Pancreas (tissue), 10 donors: ENCODE results near the gene KRTAP2-3. TPM values are rescaled to one million over a fixed set of nuclear protein-coding genes. Genes with fewer than 3 reads are reported as not detected.

ENCODE experiments used
- ATAC-seq, 4 donors: fragments of 200-7000 bp; cut with Tn5 transposase; one replicate each; pipeline versions ENCODE4 v1.8.0 to v1.9.1; 2020; ENCODE audit warnings: mild to moderate bottlenecking in 4 of 4, moderate library complexity in 4 of 4
- DNase-seq, 6 donors: peaks; one replicate each; pipeline ENCODE4 v3.0.0-alpha.2; 2020
- FAIRE-seq: peaks from 2 replicates; lab custom pipeline; 2012; peaks lifted over from hg19 to GRCh38; lab: Jason Lieb, UNC
- H3K27ac ChIP-seq, 4 donors: fragments of 200-600 bp; sonication (generic); 1 replicate in 3 of 4; 2 replicates in 1 of 4; pipeline versions ENCODE4 v1.5.0 to v1.8.0; 2020
- H3K27me3 ChIP-seq, 4 donors: fragments of 200-600 bp; one replicate each; pipeline ENCODE4 v1.8.0; 2021
- H3K36me3 ChIP-seq, 3 donors: fragments of 200-600 bp; sonication (generic) in 1 of 3; one replicate each; pipeline versions ENCODE4 v1.5.0 to v1.8.0; 2020 to 2021
- H3K4me1 ChIP-seq, 3 donors: fragments of 200-600 bp; one replicate each; pipeline ENCODE4 v1.8.0; 2021
- H3K4me3 ChIP-seq, 4 donors: fragments of 200-600 bp; sonication (generic) in 2 of 4; one replicate each; pipeline versions ENCODE4 v1.5.0 to v1.8.0; 2020 to 2021
- H3K9me3 ChIP-seq, 4 donors: fragments of 200-600 bp; one replicate each; pipeline ENCODE4 v1.8.0; 2021
- CTCF ChIP-seq, 4 donors: fragments of 200-600 bp; sonication (generic) in 3 of 4; IDR thresholded peaks; one replicate each; pipeline versions ENCODE4 v1.5.0 to v1.8.0; 2021; ENCODE audit warnings: antibody characterized with exemption in 4 of 4
- WGBS, 2 donors: extraction: QIAGEN DNeasy Blood & Tissue Kit; methylation state at CpG; one replicate each; pipeline ENCODE4 v1.1.7; 2013; 5-methylcytosine and 5-hydroxymethylcytosine counted together
- intact Hi-C, 3 donors: fragments of 100-400 bp; cut with DNase I; formaldehyde crosslinking; loops; one replicate each; pipeline versions ENCODE4 v1.11.1 to v1.14.2; 2022
- polyA plus RNA-seq, 2 donors: library from polyadenylated mRNA; stranded (reverse); fragments of 200-250 nt; gene quantifications; one replicate each; pipeline ENCODE4 v1.2.3, GENCODE V29; 2013
- total RNA-seq, 6 donors: library from RNA; stranded (reverse); fragmentation: NEBNext Ultra II Directional in 4 of 6; extraction: Animal tissue kit (Norgen Biotek cat#: 25700) in 4 of 6; gene quantifications; one replicate each; pipeline versions ENCODE4 v1.2.1 to v1.2.4, GENCODE V29; 2021 to 2023
- donor health status: healthy with polysubstance abuse.
- donor health status: DM: no; HTN: no; CAD: no; lungs with moderate emphysema.
- donor health status: DM: no; HTN: no; CAD: no.
- donor health status: control.
- donor health status: control.
- donor health status: Bipolar disorder and iron deficiency.
- donor health status: DM: yes; HTN: yes; CAD: no.
- donor health status: DM: no; HTN: no; CAD: no.
- donor health status: DM: no; HTN: no; CAD: no.
- donor health status: DM: yes; HTN: yes; CAD: no.

KRTAP2-3 gene
- total and polyA plus RNA-seq, 8 donors: not detected

GRCh38 chr17:41026715-41027471, 33.0 kb downstream of the KRTAP2-3 start, which contains the start of gene KRTAP1-5:
TSS of gene KRTAP1-5 (minus strand) at chr17:41027208. CDS start at chr17:41027155, 53 bp downstream.
- peak in 4 of 6 donors; percentile 30 to 68 (median 40) for DNase-seq
- Histone ChIP-seq H3K9me3 (no peaks in the 10 kb centered on the region), H3K27me3 (no peaks in the 10 kb centered on the region), H3K4me3 (no peak within 1 kb of the TSS), H3K36me3 (no peaks in the 10 kb centered on the region), H3K27ac (no peak within 1 kb of the TSS), H3K4me1 (no peaks in the 10 kb centered on the region)
- peak in 1 of 4 donors; percentile 19 for ATAC-seq
- FAIRE-seq: no peak
- TF ChIP-seq CTCF (IDR thresholded peaks at IDR 0.05): no peak
- intact Hi-C loops: no loop called here
- WGBS, 2 donors: 49 to 64% methylated on average over 9 of the region's 9 CpGs

- 58 to 70% methylated on average over 3 of the region's 3 CpGs for WGBS, 2 donors
- no peak for DNase-seq
- Histone ChIP-seq H3K4me1 (no peaks in the 10 kb centered on the region), H3K4me3 (no peak overlapping the region), H3K9me3 (no peaks in the 10 kb centered on the region), H3K27ac (no peak overlapping the region), H3K36me3 (no peaks in the 10 kb centered on the region), H3K27me3 (no peaks in the 10 kb centered on the region)
- no peak for FAIRE-seq
- no peak for ATAC-seq
- TF ChIP-seq CTCF (IDR thresholded peaks at IDR 0.05): no peak
- intact Hi-C loops: no loop called here
Observed at GRCh38 chr17:41024697-41025096, 35.2 kb downstream of the KRTAP2-3 start.

- H3K4me1 ChIP-seq: no peaks in the 10 kb centered on the region
- TF ChIP-seq CTCF (IDR thresholded peaks at IDR 0.05): no peak
- DNase-seq: no peak
- FAIRE-seq: no peak
- no peaks in the 10 kb centered on the region for H3K9me3 ChIP-seq
- intact Hi-C loops: no loop called here
- H3K27ac ChIP-seq: no peak overlapping the region
- peaks cover 0 to 4% (median 0%) of the 10 kb centered on the region in 4 donors for H3K27me3 ChIP-seq
- no peak for ATAC-seq
- H3K4me3 ChIP-seq: no peak overlapping the region
- H3K36me3 ChIP-seq: no peaks in the 10 kb centered on the region
Observed at GRCh38 chr17:41020336-41020735, 39.6 kb downstream of the KRTAP2-3 start.

GRCh38 chr17:41019415-41019814, 40.5 kb downstream of the KRTAP2-3 start:
- peaks cover 0 to 4% (median 0%) of the 10 kb centered on the region in 4 donors for H3K27me3 ChIP-seq
- no peak for ATAC-seq
- TF ChIP-seq CTCF (IDR thresholded peaks at IDR 0.05): no peak
- no peaks in the 10 kb centered on the region for H3K9me3 ChIP-seq
- DNase-seq: no peak
- H3K27ac ChIP-seq: no peak overlapping the region
- intact Hi-C loops: no loop called here
- WGBS, 2 donors: 93 to 94% methylated on average over 3 of the region's 3 CpGs
- FAIRE-seq: no peak
- no peaks in the 10 kb centered on the region for H3K4me1 ChIP-seq
- H3K4me3 ChIP-seq: no peak overlapping the region
- H3K36me3 ChIP-seq: no peaks in the 10 kb centered on the region

- Histone ChIP-seq H3K4me3 (no peak overlapping the region), H3K27ac (no peak overlapping the region), H3K4me1 (no peaks in the 10 kb centered on the region), H3K36me3 (no peaks in the 10 kb centered on the region), H3K27me3 (peaks cover 0 to 4% (median 0%) of the 10 kb centered on the region in 4 donors), H3K9me3 (no peaks in the 10 kb centered on the region)
- FAIRE-seq (no peak), ATAC-seq (no peak), DNase-seq (no peak)
- intact Hi-C loops: no loop called here
- TF ChIP-seq CTCF (IDR thresholded peaks at IDR 0.05): no peak
- 83 to 84% methylated on average over 3 of the region's 3 CpGs for WGBS, 2 donors
Observed at GRCh38 chr17:41018541-41018940, 41.4 kb downstream of the KRTAP2-3 start.
